Large intestine (tissue), 3 donors: ENCODE data around the gene MAPKAPK3. TPM values are rescaled to one million over a fixed set of nuclear protein-coding genes. Genes with fewer than 3 reads are reported as not detected.

Source experiments
- DNase-seq, 2 donors: peaks; one replicate each; pipeline versions ENCODE4 v3.0.0 to v3.0.0-alpha.2; 2013
- H3K27ac ChIP-seq: one replicate; pipeline ENCODE4 v1.5.1; 2013; ENCODE audit warnings: low read length
- H3K27me3 ChIP-seq: 2 replicates; pipeline ENCODE4 v1.6.1; 2013; ENCODE audit warnings: low read length; ENCODE audit not compliant: control insufficient read depth, insufficient read depth
- H3K36me3 ChIP-seq: 2 replicates; pipeline ENCODE4 v1.6.1; 2013; ENCODE audit warnings: low read length; ENCODE audit not compliant: control insufficient read depth, insufficient read depth
- H3K4me1 ChIP-seq: one replicate; pipeline ENCODE4 v1.6.1; 2013; ENCODE audit warnings: low read length; ENCODE audit not compliant: control insufficient read depth, insufficient read depth
- H3K4me3 ChIP-seq: one replicate; pipeline ENCODE4 v1.5.1; 2013; ENCODE audit warnings: low read length
- H3K9me3 ChIP-seq: one replicate; pipeline ENCODE4 v1.6.1; 2013; ENCODE audit warnings: mild to moderate bottlenecking, low read depth, low read length, moderate library complexity; ENCODE audit not compliant: control insufficient read depth
- WGBS: methylation state at CpG from one replicate; pipeline ENCODE4 v1.1.5; 2013; ENCODE audit warnings: low lambda C conversion rate; ENCODE audit not compliant: insufficient coverage; 5-methylcytosine and 5-hydroxymethylcytosine counted together
- polyA plus RNA-seq: library from polyadenylated mRNA; unstranded; fragments of 120-200 nt; gene quantifications from one replicate; pipeline ENCODE4 v1.2.1, GENCODE V29; 2013

The MAPKAPK3 gene
- polyA plus RNA-seq, 1 donor: 81.6 TPM

GRCh38 chr3:50600841-50601591 lies 15.9 kb upstream of the MAPKAPK3 start:
- Histone ChIP-seq H3K9me3 (no peaks in the 10 kb centered on the region), H3K4me1 (peaks cover 62% of the 10 kb centered on the region), H3K27ac (peak overlapping the region; percentile 99), H3K36me3 (peaks cover 31% of the 10 kb centered on the region), H3K4me3 (peak overlapping the region; percentile 4), H3K27me3 (no peaks in the 10 kb centered on the region)
- no CpG with 5 or more reads among the region's 14 CpGs for WGBS
- peak; percentile 97 to 99 for DNase-seq

- H3K36me3 ChIP-seq: peaks cover 48% of the 10 kb centered on the region
These were observed 14.3 kb upstream of the MAPKAPK3 start for GRCh38 chr3:50602595-50603191.

GRCh38 chr3:50603261-50604109 lies 13.5 kb upstream of the MAPKAPK3 start:
- no peak for DNase-seq
- no CpG with 5 or more reads among the region's 4 CpGs for WGBS
- Histone ChIP-seq H3K27me3 (no peaks in the 10 kb centered on the region), H3K27ac (peak overlapping the region; percentile 99), H3K9me3 (no peaks in the 10 kb centered on the region), H3K4me1 (peaks cover 84% of the 10 kb centered on the region), H3K36me3 (peaks cover 56% of the 10 kb centered on the region), H3K4me3 (no peak overlapping the region)

More at GRCh38 chr3:50602595-50603191, 14.3 kb upstream of the MAPKAPK3 start:
- Histone ChIP-seq H3K4me1 (peaks cover 76% of the 10 kb centered on the region), H3K4me3 (no peak overlapping the region), H3K27me3 (no peaks in the 10 kb centered on the region), H3K27ac (peak overlapping the region; percentile 99), H3K9me3 (no peaks in the 10 kb centered on the region)
- WGBS: no CpG with 5 or more reads among the region's 9 CpGs
- DNase-seq: peak; percentile 54 to 79

GRCh38 chr3:50604110-50604621 lies 12.8 kb upstream of the MAPKAPK3 start:
- Histone ChIP-seq H3K27ac (no peak overlapping the region), H3K4me3 (no peak overlapping the region), H3K27me3 (no peaks in the 10 kb centered on the region), H3K4me1 (peaks cover 88% of the 10 kb centered on the region), H3K36me3 (peaks cover 62% of the 10 kb centered on the region), H3K9me3 (no peaks in the 10 kb centered on the region)
- DNase-seq: no peak
- WGBS: no CpG with 5 or more reads among the region's 5 CpGs

GRCh38 chr3:50604628-50605588 lies 12.0 kb upstream of the MAPKAPK3 start:
- no CpG with 5 or more reads among the region's 14 CpGs for WGBS
- Histone ChIP-seq H3K36me3 (peaks cover 67% of the 10 kb centered on the region), H3K9me3 (no peaks in the 10 kb centered on the region), H3K27me3 (no peaks in the 10 kb centered on the region), H3K4me3 (no peak overlapping the region), H3K4me1 (peaks cover 88% of the 10 kb centered on the region), H3K27ac (no peak overlapping the region)
- no peak for DNase-seq

GRCh38 chr3:50605901-50606326 lies 11.0 kb upstream of the MAPKAPK3 start:
- DNase-seq: no peak
- H3K27me3 ChIP-seq: no peaks in the 10 kb centered on the region
- peaks cover 70% of the 10 kb centered on the region for H3K36me3 ChIP-seq
- WGBS: 50% methylated on average over 1 of the region's 5 CpGs
- no peak overlapping the region for H3K4me3 ChIP-seq
- H3K4me1 ChIP-seq: peaks cover 80% of the 10 kb centered on the region
- H3K27ac ChIP-seq: peak overlapping the region; percentile 29
- no peaks in the 10 kb centered on the region for H3K9me3 ChIP-seq

GRCh38 chr3:50606596-50606995 lies 10.4 kb upstream of the MAPKAPK3 start:
- H3K4me3 ChIP-seq: no peak overlapping the region
- peaks cover 70% of the 10 kb centered on the region for H3K36me3 ChIP-seq
- peaks cover 74% of the 10 kb centered on the region for H3K4me1 ChIP-seq
- WGBS: no CpG with 5 or more reads among the region's 6 CpGs
- no peaks in the 10 kb centered on the region for H3K9me3 ChIP-seq
- H3K27me3 ChIP-seq: no peaks in the 10 kb centered on the region
- no peak for DNase-seq
- H3K27ac ChIP-seq: peak overlapping the region; percentile 29

- no peak for DNase-seq
- no CpG with 5 or more reads among the region's 29 CpGs for WGBS
- H3K36me3 ChIP-seq: peaks cover 70% of the 10 kb centered on the region
- no peak overlapping the region for H3K27ac ChIP-seq
- H3K27me3 ChIP-seq: no peaks in the 10 kb centered on the region
- H3K4me1 ChIP-seq: peaks cover 66% of the 10 kb centered on the region
- no peaks in the 10 kb centered on the region for H3K9me3 ChIP-seq
- no peak overlapping the region for H3K4me3 ChIP-seq
These were observed 9.5 kb upstream of the MAPKAPK3 start for GRCh38 chr3:50607271-50608091.

- DNase-seq: no peak
- H3K4me1 ChIP-seq: peaks cover 64% of the 10 kb centered on the region
- peaks cover 66% of the 10 kb centered on the region for H3K36me3 ChIP-seq
- no CpG with 5 or more reads among the region's 7 CpGs for WGBS
- no peak overlapping the region for H3K4me3 ChIP-seq
- H3K27me3 ChIP-seq: no peaks in the 10 kb centered on the region
- H3K27ac ChIP-seq: no peak overlapping the region
- no peaks in the 10 kb centered on the region for H3K9me3 ChIP-seq
These were observed 8.7 kb upstream of the MAPKAPK3 start for GRCh38 chr3:50608278-50608677.
